Colonic mucosa (tissue), 4 donors: ENCODE data around the gene PALM3. TPM values are rescaled to one million over a fixed set of nuclear protein-coding genes. Genes with fewer than 3 reads are reported as not detected.

Experiments
- DNase-seq: peaks from one replicate; pipeline ENCODE4 v3.0.0-alpha.2; 2020
- H3K27ac ChIP-seq: fragments of 200-600 bp; one replicate; pipeline ENCODE4 v1.8.0; 2021
- H3K27me3 ChIP-seq: fragments of 200-600 bp; one replicate; pipeline ENCODE4 v1.8.0; 2021
- H3K36me3 ChIP-seq: fragments of 200-600 bp; one replicate; pipeline ENCODE4 v1.8.0; 2021
- H3K4me1 ChIP-seq: fragments of 200-600 bp; one replicate; pipeline ENCODE4 v1.8.0; 2021; ENCODE audit warnings: mild to moderate bottlenecking
- H3K4me3 ChIP-seq: fragments of 200-600 bp; one replicate; pipeline ENCODE4 v1.8.0; 2021
- H3K9ac ChIP-seq, 2 donors: one replicate each; pipeline ENCODE4 v1.7.0; 2013; ENCODE audit warnings: control low read depth in 2 of 2, low read depth in 2 of 2, low read length in 2 of 2
- H3K9me3 ChIP-seq: fragments of 200-600 bp; one replicate; pipeline ENCODE4 v1.8.0; 2021
- CTCF ChIP-seq: fragments of 200-600 bp; IDR thresholded peaks from one replicate; pipeline ENCODE4 v1.8.0; 2022; ENCODE audit warnings: antibody characterized with exemption, mild to moderate bottlenecking
- intact Hi-C: fragments of 100-400 bp; cut with DNase I; formaldehyde crosslinking; loops from one replicate; pipeline ENCODE4 v1.14.1; 2022
- total RNA-seq, 2 donors: library from RNA; stranded (reverse); fragmentation: NEBNext Ultra II Directional in 1 of 2; extraction: Animal tissue kit (Norgen Biotek cat#: 25700) in 1 of 2; gene quantifications; one replicate each; pipeline ENCODE4 v1.2.1, GENCODE V29; 2021
- donor health status: healthy.
- donor health status: DM: no; HTN: no; CAD: no.
- donor health status: DM: no; HTN: no; CAD: no.

The PALM3 gene
- total RNA-seq, 2 donors from 2014 or later, result 0.37 to 1.6 TPM

GRCh38 chr19:14101003-14101545 is 39.2 kb upstream of the PALM3 start:
- H3K4me1 ChIP-seq, result no peaks in the 10 kb centered on the region
- H3K27ac ChIP-seq, result no peak overlapping the region
- no peak overlapping the region for H3K9ac ChIP-seq
- H3K4me3 ChIP-seq, result no peak overlapping the region
- no peaks in the 10 kb centered on the region for H3K27me3 ChIP-seq
- H3K36me3 ChIP-seq, result no peaks in the 10 kb centered on the region
- DNase-seq, result no peak
- TF ChIP-seq CTCF, result no peak
- intact Hi-C loops, result no loop called here
- H3K9me3 ChIP-seq, result no peaks in the 10 kb centered on the region

- intact Hi-C loops, result no loop called here
- Histone ChIP-seq H3K9me3 (no peaks in the 10 kb centered on the region), H3K4me3 (no peak overlapping the region), H3K36me3 (no peaks in the 10 kb centered on the region), H3K9ac (no peak overlapping the region), H3K27me3 (no peaks in the 10 kb centered on the region), H3K27ac (no peak overlapping the region), H3K4me1 (no peaks in the 10 kb centered on the region)
- no peak for DNase-seq
- no peak for TF ChIP-seq CTCF
Observed at GRCh38 chr19:14097532-14098151, 35.8 kb upstream of the PALM3 start.

GRCh38 chr19:14096272-14096992 is 34.6 kb upstream of the PALM3 start:
- no peak overlapping the region for H3K9ac ChIP-seq
- H3K27ac ChIP-seq, result no peak overlapping the region
- no peaks in the 10 kb centered on the region for H3K4me1 ChIP-seq
- no peaks in the 10 kb centered on the region for H3K27me3 ChIP-seq
- TF ChIP-seq CTCF, result no peak
- DNase-seq, result no peak
- no peaks in the 10 kb centered on the region for H3K36me3 ChIP-seq
- H3K9me3 ChIP-seq, result no peaks in the 10 kb centered on the region
- intact Hi-C loops, result no loop called here
- H3K4me3 ChIP-seq, result no peak overlapping the region

- H3K9ac ChIP-seq, result no peak overlapping the region
- no peaks in the 10 kb centered on the region for H3K4me1 ChIP-seq
- DNase-seq, result no peak
- no peak overlapping the region for H3K27ac ChIP-seq
- H3K4me3 ChIP-seq, result no peak overlapping the region
- H3K36me3 ChIP-seq, result no peaks in the 10 kb centered on the region
- no peak for TF ChIP-seq CTCF
- no peaks in the 10 kb centered on the region for H3K9me3 ChIP-seq
- intact Hi-C loops, result no loop called here
- no peaks in the 10 kb centered on the region for H3K27me3 ChIP-seq
Observed at GRCh38 chr19:14094854-14095253, 33.0 kb upstream of the PALM3 start.

GRCh38 chr19:14093117-14093823 is 31.4 kb upstream of the PALM3 start:
- H3K36me3 ChIP-seq, result no peaks in the 10 kb centered on the region
- no peak for DNase-seq
- H3K27me3 ChIP-seq, result no peaks in the 10 kb centered on the region
- H3K4me3 ChIP-seq, result no peak overlapping the region
- H3K27ac ChIP-seq, result no peak overlapping the region
- H3K9me3 ChIP-seq, result no peaks in the 10 kb centered on the region
- intact Hi-C loops, result no loop called here
- H3K9ac ChIP-seq, result no peak overlapping the region
- TF ChIP-seq CTCF, result no peak
- no peaks in the 10 kb centered on the region for H3K4me1 ChIP-seq
